ENCODE data around the gene FAM163A. TPM values are rescaled to one million over a fixed set of nuclear protein-coding genes. Genes with fewer than 3 reads are reported as not detected.

Gene FAM163A
- polyA plus RNA-seq, 3 donors: not detected

DNA sequence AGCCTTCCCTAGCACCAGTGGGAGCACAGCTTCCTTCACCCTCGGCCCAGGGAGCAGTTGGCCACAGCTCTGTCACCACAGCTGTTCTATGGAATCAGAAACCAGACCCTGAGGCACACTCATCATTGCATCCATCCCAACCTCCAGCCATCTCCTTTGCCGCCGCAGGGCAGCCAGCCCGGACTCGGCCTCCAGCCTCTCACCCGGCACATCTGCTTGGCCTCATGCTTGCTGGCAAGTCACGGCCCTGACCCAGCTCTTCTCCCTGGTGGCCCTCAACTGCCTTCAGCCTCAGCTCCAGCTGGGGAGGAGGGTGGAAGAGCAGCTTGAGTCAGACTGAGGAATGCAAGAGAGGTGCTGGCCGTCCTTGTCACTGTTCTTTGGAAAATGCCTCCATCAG is 74.7 kb downstream of the FAM163A start:
- no peak overlapping the region for H3K4me3 ChIP-seq (replicated peaks in 1 of 3; ENCODE audit: low read depth in 2 of 3, low read length in 3 of 3)
- no peak overlapping the region for H3K4me3 Mint-ChIP-seq
- no peak overlapping the region for H3K4me2 ChIP-seq (replicated peaks; ENCODE audit: extremely low read depth, low read length, poor library complexity, severe bottlenecking)
- H3K36me3 Mint-ChIP-seq: no peaks in the 10 kb centered on the region
- H3K9me3 ChIP-seq (replicated peaks in 1 of 2; ENCODE audit: control insufficient read depth in 1 of 2, insufficient read depth in 1 of 2, low read length in 2 of 2): no peaks in the 10 kb centered on the region
- no peak overlapping the region for H2AFZ ChIP-seq (ENCODE audit: insufficient read depth, low read depth, low read length, poor library complexity, severe bottlenecking)
- H4K20me1 ChIP-seq (ENCODE audit: insufficient read depth, low read length): no peaks in the 10 kb centered on the region
- peaks cover 0 to 2% of the 10 kb centered on the region in 2 donors for H3K27me3 ChIP-seq (ENCODE audit: control insufficient read depth in 2 of 2, insufficient read depth in 2 of 2, low read length in 2 of 2)
- TF ChIP-seq CTCF (IDR thresholded peaks at IDR 0.05): no peak
- no peak overlapping the region for H3K27ac Mint-ChIP-seq
- no peaks in the 10 kb centered on the region for H3K79me2 ChIP-seq (ENCODE audit: insufficient read depth, low read length)
- peaks cover 11 to 18% of the 10 kb centered on the region in 2 donors for H3K4me1 ChIP-seq (ENCODE audit: control insufficient read depth in 1 of 2, insufficient read depth in 2 of 2, low read length in 2 of 2)
- no peak for DNase-seq
- no peaks in the 10 kb centered on the region for H3K36me3 ChIP-seq (replicated peaks in 1 of 2; ENCODE audit: control insufficient read depth in 1 of 2, insufficient read depth in 2 of 2, low read length in 2 of 2)
- intact Hi-C loops (cut with micrococcal nuclease): loop anchor here in 1 of 2 donors (5.0 kb wide), 1 partner anchor 110 kb away; no protein-coding TSS in a partner anchor
- no peak overlapping the region for H3K27ac ChIP-seq (ENCODE audit: low read depth in 1 of 2, low read length in 2 of 2)
- no peak overlapping the region for H3K9ac ChIP-seq (ENCODE audit: insufficient read depth, low read length, poor library complexity, severe bottlenecking)
- peaks cover 15 to 19% (median 19%) of the 10 kb centered on the region in 3 donors for H3K27me3 Mint-ChIP-seq (ENCODE audit: low read depth in 3 of 3)
- H3K4me1 Mint-ChIP-seq: peaks cover 29% of the 10 kb centered on the region
- H3K9me3 Mint-ChIP-seq: peaks cover 0 to 2% (median 0%) of the 10 kb centered on the region in 7 donors
- WGBS (ENCODE audit: insufficient coverage): 83% methylated on average over 2 of the region's 8 CpGs

GRCh38 chr1:179818260-179818659 is 75.2 kb downstream of the FAM163A start:
- Histone ChIP-seq H3K79me2 (ENCODE audit: insufficient read depth, low read length) (no peaks in the 10 kb centered on the region), H3K36me3 (replicated peaks in 1 of 2; ENCODE audit: control insufficient read depth in 1 of 2, insufficient read depth in 2 of 2, low read length in 2 of 2) (no peaks in the 10 kb centered on the region), H3K27ac (ENCODE audit: low read depth in 1 of 2, low read length in 2 of 2) (no peak overlapping the region), H2AFZ (ENCODE audit: insufficient read depth, low read depth, low read length, poor library complexity, severe bottlenecking) (no peak overlapping the region), H3K9ac (ENCODE audit: insufficient read depth, low read length, poor library complexity, severe bottlenecking) (no peak overlapping the region), H3K9me3 (replicated peaks in 1 of 2; ENCODE audit: control insufficient read depth in 1 of 2, insufficient read depth in 1 of 2, low read length in 2 of 2) (no peaks in the 10 kb centered on the region), H3K4me1 (ENCODE audit: control insufficient read depth in 1 of 2, insufficient read depth in 2 of 2, low read length in 2 of 2) (peaks cover 11 to 18% of the 10 kb centered on the region in 2 donors), H4K20me1 (ENCODE audit: insufficient read depth, low read length) (no peaks in the 10 kb centered on the region), H3K4me2 (replicated peaks; ENCODE audit: extremely low read depth, low read length, poor library complexity, severe bottlenecking) (no peak overlapping the region), H3K27me3 (ENCODE audit: control insufficient read depth in 2 of 2, insufficient read depth in 2 of 2, low read length in 2 of 2) (peaks cover 0 to 2% of the 10 kb centered on the region in 2 donors), H3K4me3 (replicated peaks in 1 of 3; ENCODE audit: low read depth in 2 of 3, low read length in 3 of 3) (no peak overlapping the region)
- Mint-ChIP-seq H3K9me3 (peaks cover 0 to 2% (median 0%) of the 10 kb centered on the region in 7 donors), H3K27me3 (ENCODE audit: low read depth in 3 of 3) (peaks cover 15 to 19% (median 17%) of the 10 kb centered on the region in 3 donors), H3K36me3 (no peaks in the 10 kb centered on the region), H3K4me1 (peaks cover 29% of the 10 kb centered on the region), H3K4me3 (no peak overlapping the region), H3K27ac (no peak overlapping the region)
- no peak for DNase-seq
- no peak for TF ChIP-seq CTCF (IDR thresholded peaks at IDR 0.05)
- WGBS (ENCODE audit: insufficient coverage): 96% methylated on average over 5 of the region's 7 CpGs
- intact Hi-C loops (cut with micrococcal nuclease): loop anchor here in 1 of 2 donors (5.0 kb wide), 1 partner anchor 111 kb away; no protein-coding TSS in a partner anchor
